WI38 (cell line): ENCODE measurements around the gene EVPL.

Experiments used
- H3K4me3 ChIP-seq: 2 replicates; pipeline ENCODE4 v1.5.1; 2011; ENCODE audit warnings: low read depth, mild to moderate bottlenecking, control low read depth, low read length
- CTCF ChIP-seq: IDR thresholded peaks from 2 replicates; pipeline ENCODE4 v1.5.1; 2012; ENCODE audit warnings: low read depth, mild to moderate bottlenecking, control low read depth, low read length

Gene EVPL

GRCh38 chr17:76019833-76020467 lies 7.2 kb downstream of the EVPL start:
- no peak for TF ChIP-seq CTCF
- H3K4me3 ChIP-seq, result no peak overlapping the region

- no peak for TF ChIP-seq CTCF
Measured at GRCh38 chr17:76018801-76019200, 8.3 kb downstream of the EVPL start.

GRCh38 chr17:76018340-76018680 lies 8.8 kb downstream of the EVPL start:
- H3K4me3 ChIP-seq, result no peak overlapping the region
- no peak for TF ChIP-seq CTCF

More at GRCh38 chr17:76018801-76019200, 8.3 kb downstream of the EVPL start:
- no peak overlapping the region for H3K4me3 ChIP-seq

- TF ChIP-seq CTCF, result no peak
- no peak overlapping the region for H3K4me3 ChIP-seq
Measured at GRCh38 chr17:76017481-76018339, 9.4 kb downstream of the EVPL start.

- H3K4me3 ChIP-seq, result no peak overlapping the region
- TF ChIP-seq CTCF, result no peak
Measured at GRCh38 chr17:76014925-76015261, 12.2 kb downstream of the EVPL start.

GRCh38 chr17:76014100-76014924 lies 12.8 kb downstream of the EVPL start:
- peak; percentile 97 for TF ChIP-seq CTCF

More at GRCh38 chr17:76014100-76014924, 12.8 kb downstream of the EVPL start:
- no peak overlapping the region for H3K4me3 ChIP-seq
